ENCODE measurements around the gene PLAAT2.

Gene PLAAT2

DNA sequence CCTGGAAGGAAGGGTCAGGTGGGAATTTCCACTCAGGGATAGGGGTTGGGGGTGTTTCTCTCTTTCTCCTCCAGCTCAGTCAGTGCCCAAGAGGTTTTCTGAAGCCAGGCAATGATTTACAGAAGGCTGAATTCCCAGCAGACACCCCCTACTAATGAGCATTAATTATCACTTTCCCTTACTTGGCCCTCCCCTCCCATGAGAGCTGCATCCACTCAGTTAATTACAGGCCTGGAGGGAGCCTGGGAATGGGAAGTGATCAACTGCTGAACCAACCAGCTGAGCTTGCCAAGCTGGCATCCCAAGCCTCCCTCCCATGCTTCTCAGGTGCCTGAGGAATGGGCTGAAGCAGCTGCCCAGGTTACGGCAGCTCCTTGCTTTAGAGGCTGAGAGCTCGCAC lies 56.3 kb downstream of the PLAAT2 start:
- Histone ChIP-seq H3K9ac (ENCODE audit: low read depth, low read length) (no peak overlapping the region), H3K36me3 (ENCODE audit: insufficient read depth, low read length) (no peaks in the 10 kb centered on the region), H3K4me1 (ENCODE audit: insufficient read depth, low read length) (peaks cover 55% of the 10 kb centered on the region), H3K9me3 (ENCODE audit: control insufficient read depth, insufficient read depth, low read length) (peaks cover 6% of the 10 kb centered on the region; the same call in 1 of the 2 replicates)

DNA sequence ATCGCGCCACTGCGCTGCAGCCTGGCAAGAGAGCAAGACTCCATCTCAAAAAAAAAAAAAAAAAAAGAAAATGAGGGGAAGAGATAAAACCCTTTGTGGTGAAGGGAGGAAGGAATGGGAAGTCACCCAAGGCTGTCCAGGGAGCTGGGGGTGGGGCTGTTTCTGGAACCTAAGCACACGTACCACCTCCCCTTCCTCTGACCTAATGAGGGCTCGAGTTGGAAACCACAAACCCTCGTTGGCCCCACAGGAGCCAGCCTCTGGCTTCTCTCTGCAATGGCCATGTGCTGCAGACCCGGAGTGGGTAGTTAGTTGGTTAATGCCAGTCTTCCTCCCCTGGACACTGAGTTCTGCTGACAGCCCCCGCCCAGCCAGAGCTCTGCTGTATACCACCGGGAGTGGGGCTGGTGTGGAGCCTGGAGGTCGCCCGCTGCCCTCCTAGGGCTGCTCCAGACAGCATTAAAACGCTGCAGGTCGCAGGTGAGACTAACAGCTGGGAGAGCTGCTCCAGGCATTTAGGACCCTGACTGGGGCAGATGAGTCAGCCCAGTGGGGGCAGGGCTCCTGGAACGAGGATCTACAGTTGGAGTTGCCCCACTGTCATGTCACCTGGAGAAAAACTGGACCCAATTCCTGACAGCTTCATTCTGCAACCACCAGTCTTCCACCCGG lies 57.2 kb downstream of the PLAAT2 start, which contains the start of gene LGALS12:
LGALS12 (plus strand) TSS at position 228 of the 672 bp plus-strand sequence; CDS start at position 603, 375 bp downstream.
- H3K9me3 ChIP-seq (ENCODE audit: control insufficient read depth, insufficient read depth, low read length): peaks cover 6% of the 10 kb centered on the region; the same call in 1 of the 2 replicates
- peak within 1 kb of the TSS; percentile 8; the same call in 1 of the 2 replicates for H3K9ac ChIP-seq (ENCODE audit: low read depth, low read length)
- H3K4me1 ChIP-seq (ENCODE audit: insufficient read depth, low read length): peaks cover 51% of the 10 kb centered on the region
- H3K36me3 ChIP-seq (ENCODE audit: insufficient read depth, low read length): no peaks in the 10 kb centered on the region

GRCh38 chr11:63504933-63505586 lies 58.1 kb downstream of the PLAAT2 start:
- H3K9ac ChIP-seq (ENCODE audit: low read depth, low read length): no peak overlapping the region
- H3K4me1 ChIP-seq (ENCODE audit: insufficient read depth, low read length): peaks cover 42% of the 10 kb centered on the region
- H3K9me3 ChIP-seq (ENCODE audit: control insufficient read depth, insufficient read depth, low read length): peaks cover 13% of the 10 kb centered on the region
- no peaks in the 10 kb centered on the region for H3K36me3 ChIP-seq (ENCODE audit: insufficient read depth, low read length)

GRCh38 chr11:63504054-63504453 lies 59.1 kb downstream of the PLAAT2 start:
- peaks cover 42% of the 10 kb centered on the region for H3K4me1 ChIP-seq (ENCODE audit: insufficient read depth, low read length)
- no peaks in the 10 kb centered on the region for H3K36me3 ChIP-seq (ENCODE audit: insufficient read depth, low read length)
- no peak overlapping the region for H3K9ac ChIP-seq (ENCODE audit: low read depth, low read length)
- peaks cover 21% of the 10 kb centered on the region for H3K9me3 ChIP-seq (ENCODE audit: control insufficient read depth, insufficient read depth, low read length)

GRCh38 chr11:63503492-63503891 lies 59.7 kb downstream of the PLAAT2 start:
- Histone ChIP-seq H3K36me3 (ENCODE audit: insufficient read depth, low read length) (no peaks in the 10 kb centered on the region), H3K4me1 (ENCODE audit: insufficient read depth, low read length) (peaks cover 42% of the 10 kb centered on the region), H3K9ac (ENCODE audit: low read depth, low read length) (no peak overlapping the region), H3K9me3 (ENCODE audit: control insufficient read depth, insufficient read depth, low read length) (peaks cover 25% of the 10 kb centered on the region)
